H1 (cell line): Measurements from ENCODE around the gene MAP3K14. TPM values are rescaled to one million over a fixed set of nuclear protein-coding genes. Genes with fewer than 3 reads are reported as not detected.

Source experiments
- CTCF ChIA-PET: fragments of 300-600 bp; sonication (Branson Sonifier 250); formaldehyde crosslinking; loops from one replicate; lab custom pipeline; 2021; ENCODE audit not compliant: partially characterized antibody; lab: Charles Lee
- POLR2A ChIA-PET: fragments of 300-600 bp; sonication (Branson Sonifier 250); formaldehyde crosslinking; loops from one replicate; lab custom pipeline; 2021; ENCODE audit warnings: inconsistent platforms; ENCODE audit not compliant: partially characterized antibody; lab: Charles Lee
- DNase-seq, 2 experiments: peaks; one replicate each; pipeline versions ENCODE4 v3.0.0 to v3.0.0-alpha.2; 2010 to 2022; ENCODE audit warnings: low spot score in 2 of 2, low read depth in 1 of 2, mixed read lengths in 1 of 2
- FAIRE-seq: peaks from 2 replicates; lab custom pipeline; 2011; peaks lifted over from hg19 to GRCh38; lab: Jason Lieb, UNC
- H2AFZ ChIP-seq: 2 replicates; pipeline ENCODE4 v1.8.1; 2012; ENCODE audit warnings: low read length, inconsistent platforms
- H2AK5ac ChIP-seq: 2 replicates; pipeline ENCODE4 v1.6.1; 2013; ENCODE audit warnings: low read depth, low read length
- H2BK120ac ChIP-seq: replicated peaks from 2 replicates; pipeline ENCODE3; 2013; ENCODE audit warnings: low read depth, low read length, inconsistent platforms
- H2BK12ac ChIP-seq: 2 replicates; pipeline ENCODE4 v1.6.1; 2013; ENCODE audit warnings: low read depth, low read length
- H2BK15ac ChIP-seq: 2 replicates; pipeline ENCODE4 v1.6.1; 2013; ENCODE audit warnings: low read length
- H2BK20ac ChIP-seq: 2 replicates; pipeline ENCODE4 v1.6.1; 2013; ENCODE audit warnings: low read length
- H2BK5ac ChIP-seq: 2 replicates; pipeline ENCODE4 v1.6.1; 2013; ENCODE audit warnings: low read depth, low read length
- H3K14ac ChIP-seq: 2 replicates; pipeline ENCODE4 v1.6.1; 2013; ENCODE audit warnings: inconsistent platforms; ENCODE audit not compliant: insufficient read length
- H3K18ac ChIP-seq: 2 replicates; pipeline ENCODE4 v1.6.1; 2013; ENCODE audit warnings: low read length; ENCODE audit errors: extremely low read depth
- H3K23ac ChIP-seq: 2 replicates; pipeline ENCODE4 v1.6.1; 2013; ENCODE audit warnings: inconsistent platforms; ENCODE audit not compliant: insufficient read length
- H3K23me2 ChIP-seq: 2 replicates; pipeline ENCODE4 v1.6.1; 2013; ENCODE audit warnings: low read depth, low read length
- H3K27ac ChIP-seq: 2 replicates; pipeline ENCODE4 v1.6.1; 2011; ENCODE audit warnings: low read depth, low read length, inconsistent platforms
- H3K27me3 ChIP-seq, 4 experiments: replicated peaks in 1 of 4; 1 replicate in 1 of 4; 2 replicates in 3 of 4; pipeline versions ENCODE4 v1.6.1 to v1.8.1; 2011 to 2013; ENCODE audit warnings: low read length in 3 of 4, mild to moderate bottlenecking in 3 of 4, inconsistent platforms in 2 of 4, mixed read lengths in 2 of 4, moderate library complexity in 1 of 4; ENCODE audit not compliant: control insufficient read depth in 3 of 4, insufficient read depth in 3 of 4; ENCODE audit errors: extremely low read depth in 1 of 4
- H3K36me3 ChIP-seq, 4 experiments: 2 replicates each; pipeline versions ENCODE4 v1.6.1 to v1.8.1; 2011 to 2013; ENCODE audit warnings: mild to moderate bottlenecking in 4 of 4, low read length in 3 of 4, moderate library complexity in 2 of 4, control low read depth in 1 of 4, inconsistent platforms in 1 of 4; ENCODE audit not compliant: insufficient read depth in 4 of 4, control insufficient read depth in 2 of 4
- H3K4ac ChIP-seq: replicated peaks from 2 replicates; pipeline ENCODE3; 2013; ENCODE audit warnings: low read length, low read depth, mixed read lengths, inconsistent platforms; ENCODE audit not compliant: insufficient read length
- H3K4me1 ChIP-seq, 4 experiments: replicated peaks in 1 of 4; 1 replicate in 1 of 4; 2 replicates in 3 of 4; pipeline versions ENCODE4 v1.6.1 to v1.8.1; 2011 to 2013; ENCODE audit warnings: low read length in 3 of 4, inconsistent platforms in 2 of 4, mixed read lengths in 1 of 4; ENCODE audit not compliant: insufficient read depth in 4 of 4, control insufficient read depth in 3 of 4
- H3K4me2 ChIP-seq, 2 experiments: 2 replicates each; pipeline versions ENCODE4 v1.6.1 to v1.8.1; 2011 to 2013; ENCODE audit warnings: low read depth in 2 of 2, low read length in 2 of 2, control low read depth in 1 of 2, inconsistent platforms in 1 of 2, mild to moderate bottlenecking in 1 of 2; ENCODE audit not compliant: insufficient read depth in 1 of 2
- H3K4me3 ChIP-seq, 4 experiments: fragments of 200-600, 300-600 bp in 1 of 4; sonication (generic), shearing (Covaris generic), sonication (Bioruptor Twin) in 1 of 4; 2 replicates each; pipeline versions ENCODE4 v1.5.1 to v1.8.1; 2011 to 2016; ENCODE audit warnings: low read length in 4 of 4, low read depth in 3 of 4, control low read depth in 2 of 4, inconsistent platforms in 2 of 4, mild to moderate bottlenecking in 2 of 4, mixed read lengths in 1 of 4, moderate library complexity in 1 of 4; ENCODE audit not compliant: insufficient read depth in 2 of 4; ENCODE audit errors: extremely low read depth in 1 of 4
- H3K56ac ChIP-seq: replicated peaks from 2 replicates; pipeline ENCODE3; 2013; ENCODE audit warnings: low read depth, mild to moderate bottlenecking, mixed read lengths, low read length, inconsistent platforms; ENCODE audit not compliant: insufficient read length
- H3K79me1 ChIP-seq: 2 replicates; pipeline ENCODE4 v1.6.1; 2013; ENCODE audit warnings: low read depth, low read length, control low read depth
- H3K79me2 ChIP-seq, 2 experiments: 2 replicates each; pipeline versions ENCODE4 v1.6.1 to v1.8.1; 2012 to 2013; ENCODE audit warnings: low read length in 2 of 2, mild to moderate bottlenecking in 2 of 2, inconsistent platforms in 1 of 2; ENCODE audit not compliant: insufficient read depth in 2 of 2, control insufficient read depth in 1 of 2
- H3K9ac ChIP-seq, 4 experiments: replicated peaks in 1 of 4; 1 replicate in 1 of 4; 2 replicates in 3 of 4; pipeline versions ENCODE4 v1.6.1 to v1.8.1; 2011 to 2013; ENCODE audit warnings: low read depth in 3 of 4, low read length in 3 of 4, control low read depth in 2 of 4, mild to moderate bottlenecking in 2 of 4, moderate library complexity in 2 of 4, inconsistent platforms in 1 of 4; ENCODE audit errors: extremely low read depth in 1 of 4
- H3K9me3 ChIP-seq, 2 experiments: 2 replicates each; pipeline versions ENCODE4 v1.6.1 to v1.8.1; 2012 to 2013; ENCODE audit warnings: mild to moderate bottlenecking in 2 of 2, moderate library complexity in 2 of 2, control low read depth in 1 of 2, inconsistent platforms in 1 of 2, low read depth in 1 of 2, low read length in 1 of 2, mixed read lengths in 1 of 2; ENCODE audit not compliant: insufficient read depth in 2 of 2
- H4K20me1 ChIP-seq, 2 experiments: replicated peaks in 1 of 2; 2 replicates each; pipeline versions ENCODE3 to v1.8.1; 2011 to 2013; ENCODE audit warnings: inconsistent platforms in 2 of 2, low read length in 2 of 2, mild to moderate bottlenecking in 1 of 2; ENCODE audit not compliant: insufficient read depth in 2 of 2, control insufficient read depth in 1 of 2
- H4K5ac ChIP-seq: 2 replicates; pipeline ENCODE4 v1.6.1; 2013; ENCODE audit warnings: low read length, low read depth, mixed read lengths, inconsistent platforms; ENCODE audit not compliant: insufficient read length
- H4K8ac ChIP-seq: 2 replicates; pipeline ENCODE4 v1.8.0; 2013; ENCODE audit warnings: mild to moderate bottlenecking, moderate library complexity, low read length, inconsistent platforms; ENCODE audit not compliant: insufficient read depth; ENCODE audit errors: extremely low read depth
- H4K91ac ChIP-seq: replicated peaks from 2 replicates; pipeline ENCODE3; 2013; ENCODE audit warnings: low read length, mixed read lengths, inconsistent platforms; ENCODE audit not compliant: insufficient read length
- CHD2 ChIP-seq: IDR thresholded peaks from 2 replicates; pipeline ENCODE4 v1.6.1; 2012; ENCODE audit warnings: low read length, improper control_type of control experiment
- E2F6 ChIP-seq: IDR thresholded peaks from 2 replicates; pipeline ENCODE4 v1.6.1; 2012; ENCODE audit warnings: inconsistent platforms
- EP300 ChIP-seq, 2 experiments: IDR thresholded peaks; 1 replicate in 1 of 2; 2 replicates in 1 of 2; pipeline ENCODE4 v1.6.1; 2011 to 2012; ENCODE audit warnings: low read depth in 2 of 2, low read length in 2 of 2, mild to moderate bottlenecking in 2 of 2, borderline replicate concordance in 1 of 2, inconsistent platforms in 1 of 2, moderate library complexity in 1 of 2
- GABPA ChIP-seq: IDR thresholded peaks from 2 replicates; pipeline ENCODE4 v1.6.1; 2011; ENCODE audit warnings: mild to moderate bottlenecking, low read length, moderate library complexity, borderline replicate concordance; ENCODE audit not compliant: insufficient read depth
- POU5F1 ChIP-seq: IDR thresholded peaks from 2 replicates; pipeline ENCODE4 v1.6.1; 2011; ENCODE audit warnings: low read depth, mild to moderate bottlenecking, low read length, moderate library complexity
- TCF12 ChIP-seq: IDR thresholded peaks from 2 replicates; pipeline ENCODE4 v1.6.1; 2011; ENCODE audit warnings: low read depth, mild to moderate bottlenecking, low read length
- TEAD4 ChIP-seq: IDR thresholded peaks from 2 replicates; pipeline ENCODE4 v1.6.1; 2012; ENCODE audit warnings: low read depth, low read length, inconsistent platforms, mixed read lengths
- WGBS, 2 experiments: shearing (Covaris generic) in 1 of 2; methylation state at CpG; one replicate each; pipeline versions ENCODE4 v1.1.6 to v1.1.7; 2013 to 2015; ENCODE audit warnings: low lambda C conversion rate in 2 of 2, mixed read lengths in 2 of 2, inconsistent platforms in 1 of 2, low coverage in 1 of 2, missing lambda C conversion rate in 1 of 2; ENCODE audit not compliant: insufficient replicate concordance in 2 of 2, insufficient coverage in 1 of 2, insufficient read length in 1 of 2; ENCODE audit errors: extremely low coverage in 1 of 2, missing lambda C conversion rate in 1 of 2; 5-methylcytosine and 5-hydroxymethylcytosine counted together
- polyA plus RNA-seq, 7 experiments: library from polyadenylated mRNA; depleted of rRNA in 3 of 7; stranded (reverse) in 5 of 7; unstranded in 2 of 7; fragments of >200 nt in 5 of 7; fragments of 200-250 nt in 2 of 7; gene quantifications; 1 replicate in 5 of 7; 2 replicates in 1 of 7; 4 replicates in 1 of 7; pipeline versions ENCODE4 v1.2.1 to v1.2.3, GENCODE V29; 2011 to 2013; ENCODE audit warnings: missing spikeins in 2 of 7, mixed read lengths in 2 of 7
- total RNA-seq: library from RNA; stranded (reverse); fragmentation: NEBNext Ultra II Directional; extraction: Animal tissue kit (Norgen Biotek cat#: 25700); gene quantifications from 2 replicates; pipeline ENCODE4 v1.2.1, GENCODE V29; 2021
- TF ChIP-seq, protein P1 (sequence below): IDR thresholded peaks from 2 replicates; pipeline ENCODE4 v1.6.1; 2012; ENCODE audit warnings: inconsistent platforms

The MAP3K14 gene
- total and polyA plus RNA-seq, 2 of the 8 experiments (the other 6 are each of a cell fraction or from before 2014, with no cell fraction given) = 5.2 to 6.1 TPM

DNA sequence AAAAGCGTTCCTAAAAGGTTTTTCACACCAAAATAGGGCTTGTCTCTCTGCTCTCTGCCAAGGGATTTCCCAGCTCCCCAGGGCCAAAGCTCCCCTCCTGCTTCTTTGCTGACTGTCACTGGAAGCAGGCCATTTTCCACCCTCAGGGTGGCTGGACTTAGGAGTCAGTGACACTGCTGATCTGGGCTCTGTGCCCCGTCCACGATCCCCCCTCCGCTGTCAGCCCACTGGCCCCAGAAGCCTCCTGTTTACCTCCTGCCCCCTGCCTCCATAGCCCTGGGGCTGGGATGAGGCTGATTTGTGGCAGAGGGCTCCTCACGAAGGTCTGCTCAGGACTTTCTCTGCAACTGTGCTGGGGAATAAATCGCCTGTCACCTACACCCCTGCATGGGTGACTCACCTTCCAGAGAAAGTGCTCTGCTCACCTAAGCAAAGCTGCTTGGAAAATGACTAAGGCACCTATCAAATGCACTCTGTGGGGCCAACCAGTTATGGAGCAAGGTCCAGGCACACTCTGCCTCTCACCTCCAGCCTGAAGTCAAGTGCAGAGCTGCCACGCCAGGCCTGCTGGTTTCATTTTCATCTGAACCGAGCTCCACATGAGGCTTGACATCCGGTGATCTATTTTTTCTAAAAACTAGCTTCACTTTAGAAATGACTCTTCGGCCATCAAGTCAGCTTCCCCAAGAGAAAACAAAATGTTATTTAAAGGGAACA, 4.9 kb downstream of the MAP3K14 start:
- no peaks in the 10 kb centered on the region for H3K36me3 ChIP-seq
- H3K23me2 ChIP-seq = peaks cover 4% of the 10 kb centered on the region; the same call in 1 of the 2 replicates
- H2AK5ac ChIP-seq = no peak overlapping the region
- DNase-seq (no peak), FAIRE-seq (no peak)
- no peak overlapping the region for H2BK12ac ChIP-seq
- no peak overlapping the region for H3K4me2 ChIP-seq
- H4K91ac ChIP-seq = no peak overlapping the region
- no peak overlapping the region for H4K5ac ChIP-seq
- no peak overlapping the region for H3K56ac ChIP-seq
- peaks cover 3 to 56% of the 10 kb centered on the region in 2 experiments; a peak in 3 of 4 replicates for H3K79me2 ChIP-seq
- no peak overlapping the region for H3K4me3 ChIP-seq
- ChIA-PET CTCF (interaction anchor here (0.7 to 7.4 kb wide), 22 partner anchors 9 to 194 kb away, joined by 3 to 47 read pairs (median 4); no protein-coding TSS in a partner anchor), POLR2A (interaction anchor here (0.7 to 1.3 kb wide), 6 partner anchors 8 to 64 kb away, joined by 3 to 4 read pairs (median 3); no protein-coding TSS in a partner anchor)
- H3K27me3 ChIP-seq = no peaks in the 10 kb centered on the region; a peak in 1 of 7 replicates
- no peak overlapping the region for H3K4ac ChIP-seq
- no peak overlapping the region for H3K14ac ChIP-seq
- H3K9me3 ChIP-seq = no peaks in the 10 kb centered on the region
- no peak overlapping the region for H3K23ac ChIP-seq
- H3K79me1 ChIP-seq = peaks cover 11% of the 10 kb centered on the region; the same call in 1 of the 2 replicates
- no peak overlapping the region for H4K8ac ChIP-seq
- H2AFZ ChIP-seq = no peak overlapping the region
- no peak overlapping the region for H2BK20ac ChIP-seq
- no peak overlapping the region for H3K27ac ChIP-seq
- H2BK5ac ChIP-seq = no peak overlapping the region
- H3K9ac ChIP-seq = no peak overlapping the region; a peak in 1 of 7 replicates
- H3K18ac ChIP-seq = no peak overlapping the region
- H3K4me1 ChIP-seq = peaks cover 0 to 3% (median under 1%) of the 10 kb centered on the region in 4 experiments; a peak in 5 of 7 replicates
- 91% methylated on average over 10 of the region's 10 CpGs; no CpG with 5 or more reads in 1 of the 2 experiments for WGBS, 2 experiments
- H4K20me1 ChIP-seq = peaks cover 1 to 7% of the 10 kb centered on the region in 2 experiments
- no peak overlapping the region for H2BK15ac ChIP-seq
- no peak overlapping the region for H2BK120ac ChIP-seq
- TF ChIP-seq TCF12 (no peak), CHD2 (no peak), GABPA (no peak), TEAD4 (no peak), POU5F1 (no peak), E2F6 (no peak), EP300 (IDR thresholded peaks at IDR 0.05; ENCODE audit: borderline replicate concordance in 1 of 2, low read depth in 2 of 2, low read length in 2 of 2) (no peak)
- TF ChIP-seq, protein P1, sequence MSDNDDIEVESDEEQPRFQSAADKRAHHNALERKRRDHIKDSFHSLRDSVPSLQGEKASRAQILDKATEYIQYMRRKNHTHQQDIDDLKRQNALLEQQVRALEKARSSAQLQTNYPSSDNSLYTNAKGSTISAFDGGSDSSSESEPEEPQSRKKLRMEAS = no peak
